ENCODE results near the gene DNAAF5. TPM values are rescaled to one million over a fixed set of nuclear protein-coding genes. Genes with fewer than 3 reads are reported as not detected.
A peak's percentile ranks its signal among the peaks of the same experiment; 100 is the strongest.
"Not testable (repeated sequence)": the region's sequence is repeated elsewhere in the genome, so short reads cannot be mapped to it uniquely, and the experiment has no call there.

DNAAF5 gene
- total and polyA plus RNA-seq, 2 donors (not counting 1 experiment from before 2014, with no cell fraction given) = 13.1 to 14.2 TPM

- no peaks in the 10 kb centered on the region for H3K27me3 ChIP-seq (ENCODE audit: control insufficient read depth, insufficient read depth, low read length)
- H3K4me2 ChIP-seq (ENCODE audit: extremely low read depth, insufficient read depth, low read length) = no peak overlapping the region
- no peaks in the 10 kb centered on the region for H4K20me1 ChIP-seq (ENCODE audit: control insufficient read depth, extremely low read depth, insufficient read depth, low read length)
- DNase-seq (ENCODE audit: low read depth in 2 of 2) = peak in 1 of 2 donors; percentile 31
- no peak overlapping the region for H2AFZ ChIP-seq (ENCODE audit: low read length)
- H3K36me3 ChIP-seq (ENCODE audit: control insufficient read depth, insufficient read depth, low read length) = peaks cover 2% of the 10 kb centered on the region
- H3K79me2 ChIP-seq (ENCODE audit: control insufficient read depth, insufficient read depth, low read length) = peaks cover 4% of the 10 kb centered on the region
- H3K9me3 ChIP-seq (ENCODE audit: control insufficient read depth, insufficient read depth, low read depth, low read length) = no peaks in the 10 kb centered on the region
- H3K4me1 ChIP-seq (ENCODE audit: control insufficient read depth, extremely low read depth, insufficient read depth, low read length) = no peaks in the 10 kb centered on the region
- no peak overlapping the region for H3K9ac ChIP-seq (ENCODE audit: insufficient read depth, low read length)
- H3K27ac ChIP-seq (ENCODE audit: insufficient read depth, low read length) = no peak overlapping the region
- H3K4me3 ChIP-seq (replicated peaks in 1 of 4; ENCODE audit: control extremely low read depth in 1 of 4, insufficient read depth in 1 of 4, low read depth in 3 of 4, low read length in 4 of 4) = no peak overlapping the region
- no peak for TF ChIP-seq CTCF (conservative IDR thresholded peaks at IDR 0.05 in 1 of 2, IDR thresholded peaks at IDR 0.05 in 1 of 2; ENCODE audit: low read depth in 1 of 2, low read length in 2 of 2)
Measured at GRCh38 chr7:749140-749551, 22.6 kb downstream of the DNAAF5 start.

GRCh38 chr7:750111-750905 lies 23.8 kb downstream of the DNAAF5 start:
- no peak for DNase-seq (ENCODE audit: low read depth in 2 of 2)
- Histone ChIP-seq H3K4me2 (ENCODE audit: extremely low read depth, insufficient read depth, low read length) (no peak overlapping the region), H3K9me3 (ENCODE audit: control insufficient read depth, insufficient read depth, low read depth, low read length) (no peaks in the 10 kb centered on the region), H3K9ac (ENCODE audit: insufficient read depth, low read length) (no peak overlapping the region), H3K27me3 (ENCODE audit: control insufficient read depth, insufficient read depth, low read length) (no peaks in the 10 kb centered on the region), H4K20me1 (ENCODE audit: control insufficient read depth, extremely low read depth, insufficient read depth, low read length) (no peaks in the 10 kb centered on the region), H3K27ac (ENCODE audit: insufficient read depth, low read length) (no peak overlapping the region), H3K79me2 (ENCODE audit: control insufficient read depth, insufficient read depth, low read length) (peaks cover 4% of the 10 kb centered on the region), H3K4me1 (ENCODE audit: control insufficient read depth, extremely low read depth, insufficient read depth, low read length) (no peaks in the 10 kb centered on the region), H3K36me3 (ENCODE audit: control insufficient read depth, insufficient read depth, low read length) (peaks cover 2% of the 10 kb centered on the region), H3K4me3 (replicated peaks in 1 of 4; ENCODE audit: control extremely low read depth in 1 of 4, insufficient read depth in 1 of 4, low read depth in 3 of 4, low read length in 4 of 4) (no peak overlapping the region), H2AFZ (ENCODE audit: low read length) (no peak overlapping the region)
- TF ChIP-seq EZH2 (IDR thresholded peaks at IDR 0.05; ENCODE audit: low read length, missing control alignments) = no peak
- no peak for TF ChIP-seq CTCF (conservative IDR thresholded peaks at IDR 0.05 in 1 of 2, IDR thresholded peaks at IDR 0.05 in 1 of 2; ENCODE audit: low read depth in 1 of 2, low read length in 2 of 2)

GRCh38 chr7:751826-752225 lies 25.3 kb downstream of the DNAAF5 start:
- H3K79me2 ChIP-seq (ENCODE audit: control insufficient read depth, insufficient read depth, low read length) = peaks cover 4% of the 10 kb centered on the region
- TF ChIP-seq EZH2 (IDR thresholded peaks at IDR 0.05; ENCODE audit: low read length, missing control alignments) = no peak
- TF ChIP-seq CTCF (conservative IDR thresholded peaks at IDR 0.05 in 1 of 2, IDR thresholded peaks at IDR 0.05 in 1 of 2; ENCODE audit: low read depth in 1 of 2, low read length in 2 of 2) = no peak
- H3K9me3 ChIP-seq (ENCODE audit: control insufficient read depth, insufficient read depth, low read depth, low read length) = no peaks in the 10 kb centered on the region
- H3K9ac ChIP-seq (ENCODE audit: insufficient read depth, low read length) = no peak overlapping the region
- DNase-seq (ENCODE audit: low read depth in 2 of 2) = no peak
- H2AFZ ChIP-seq (ENCODE audit: low read length) = no peak overlapping the region
- no peak overlapping the region for H3K4me3 ChIP-seq (replicated peaks in 1 of 4; ENCODE audit: control extremely low read depth in 1 of 4, insufficient read depth in 1 of 4, low read depth in 3 of 4, low read length in 4 of 4)
- no peak overlapping the region for H3K4me2 ChIP-seq (ENCODE audit: extremely low read depth, insufficient read depth, low read length)
- no peaks in the 10 kb centered on the region for H4K20me1 ChIP-seq (ENCODE audit: control insufficient read depth, extremely low read depth, insufficient read depth, low read length)
- no peaks in the 10 kb centered on the region for H3K4me1 ChIP-seq (ENCODE audit: control insufficient read depth, extremely low read depth, insufficient read depth, low read length)
- no peaks in the 10 kb centered on the region for H3K27me3 ChIP-seq (ENCODE audit: control insufficient read depth, insufficient read depth, low read length)
- peaks cover 6% of the 10 kb centered on the region for H3K36me3 ChIP-seq (ENCODE audit: control insufficient read depth, insufficient read depth, low read length)
- H3K27ac ChIP-seq (ENCODE audit: insufficient read depth, low read length) = no peak overlapping the region

- not testable (repeated sequence) for H2AFZ ChIP-seq (ENCODE audit: low read length); H3K36me3 ChIP-seq (ENCODE audit: control insufficient read depth, insufficient read depth, low read length); H3K79me2 ChIP-seq (ENCODE audit: control insufficient read depth, insufficient read depth, low read length); DNase-seq (ENCODE audit: low read depth in 2 of 2); H3K27ac ChIP-seq (ENCODE audit: insufficient read depth, low read length); H3K4me2 ChIP-seq (ENCODE audit: extremely low read depth, insufficient read depth, low read length); H3K4me3 ChIP-seq (replicated peaks in 1 of 4; ENCODE audit: control extremely low read depth in 1 of 4, insufficient read depth in 1 of 4, low read depth in 3 of 4, low read length in 4 of 4); H3K27me3 ChIP-seq (ENCODE audit: control insufficient read depth, insufficient read depth, low read length); H3K9me3 ChIP-seq (ENCODE audit: control insufficient read depth, insufficient read depth, low read depth, low read length); H3K9ac ChIP-seq (ENCODE audit: insufficient read depth, low read length); H3K4me1 ChIP-seq (ENCODE audit: control insufficient read depth, extremely low read depth, insufficient read depth, low read length); H4K20me1 ChIP-seq (ENCODE audit: control insufficient read depth, extremely low read depth, insufficient read depth, low read length)
Measured at GRCh38 chr7:752256-752655, 25.8 kb downstream of the DNAAF5 start.

Measured in fibroblast of lung (primary cell).